Measurements from ENCODE around the gene GNG13. TPM values are rescaled to one million over a fixed set of nuclear protein-coding genes. Genes with fewer than 3 reads are reported as not detected.
A peak's percentile ranks its signal among the peaks of the same experiment; 100 is the strongest.
"Not testable (repeated sequence)": the region's sequence is repeated elsewhere in the genome, so short reads cannot be mapped to it uniquely, and the experiment has no call there.

GNG13 gene
- total and polyA plus RNA-seq, 2 experiments from 2014 or later: 0.29 TPM; not detected in 1

- TF ChIP-seq, protein P1, sequence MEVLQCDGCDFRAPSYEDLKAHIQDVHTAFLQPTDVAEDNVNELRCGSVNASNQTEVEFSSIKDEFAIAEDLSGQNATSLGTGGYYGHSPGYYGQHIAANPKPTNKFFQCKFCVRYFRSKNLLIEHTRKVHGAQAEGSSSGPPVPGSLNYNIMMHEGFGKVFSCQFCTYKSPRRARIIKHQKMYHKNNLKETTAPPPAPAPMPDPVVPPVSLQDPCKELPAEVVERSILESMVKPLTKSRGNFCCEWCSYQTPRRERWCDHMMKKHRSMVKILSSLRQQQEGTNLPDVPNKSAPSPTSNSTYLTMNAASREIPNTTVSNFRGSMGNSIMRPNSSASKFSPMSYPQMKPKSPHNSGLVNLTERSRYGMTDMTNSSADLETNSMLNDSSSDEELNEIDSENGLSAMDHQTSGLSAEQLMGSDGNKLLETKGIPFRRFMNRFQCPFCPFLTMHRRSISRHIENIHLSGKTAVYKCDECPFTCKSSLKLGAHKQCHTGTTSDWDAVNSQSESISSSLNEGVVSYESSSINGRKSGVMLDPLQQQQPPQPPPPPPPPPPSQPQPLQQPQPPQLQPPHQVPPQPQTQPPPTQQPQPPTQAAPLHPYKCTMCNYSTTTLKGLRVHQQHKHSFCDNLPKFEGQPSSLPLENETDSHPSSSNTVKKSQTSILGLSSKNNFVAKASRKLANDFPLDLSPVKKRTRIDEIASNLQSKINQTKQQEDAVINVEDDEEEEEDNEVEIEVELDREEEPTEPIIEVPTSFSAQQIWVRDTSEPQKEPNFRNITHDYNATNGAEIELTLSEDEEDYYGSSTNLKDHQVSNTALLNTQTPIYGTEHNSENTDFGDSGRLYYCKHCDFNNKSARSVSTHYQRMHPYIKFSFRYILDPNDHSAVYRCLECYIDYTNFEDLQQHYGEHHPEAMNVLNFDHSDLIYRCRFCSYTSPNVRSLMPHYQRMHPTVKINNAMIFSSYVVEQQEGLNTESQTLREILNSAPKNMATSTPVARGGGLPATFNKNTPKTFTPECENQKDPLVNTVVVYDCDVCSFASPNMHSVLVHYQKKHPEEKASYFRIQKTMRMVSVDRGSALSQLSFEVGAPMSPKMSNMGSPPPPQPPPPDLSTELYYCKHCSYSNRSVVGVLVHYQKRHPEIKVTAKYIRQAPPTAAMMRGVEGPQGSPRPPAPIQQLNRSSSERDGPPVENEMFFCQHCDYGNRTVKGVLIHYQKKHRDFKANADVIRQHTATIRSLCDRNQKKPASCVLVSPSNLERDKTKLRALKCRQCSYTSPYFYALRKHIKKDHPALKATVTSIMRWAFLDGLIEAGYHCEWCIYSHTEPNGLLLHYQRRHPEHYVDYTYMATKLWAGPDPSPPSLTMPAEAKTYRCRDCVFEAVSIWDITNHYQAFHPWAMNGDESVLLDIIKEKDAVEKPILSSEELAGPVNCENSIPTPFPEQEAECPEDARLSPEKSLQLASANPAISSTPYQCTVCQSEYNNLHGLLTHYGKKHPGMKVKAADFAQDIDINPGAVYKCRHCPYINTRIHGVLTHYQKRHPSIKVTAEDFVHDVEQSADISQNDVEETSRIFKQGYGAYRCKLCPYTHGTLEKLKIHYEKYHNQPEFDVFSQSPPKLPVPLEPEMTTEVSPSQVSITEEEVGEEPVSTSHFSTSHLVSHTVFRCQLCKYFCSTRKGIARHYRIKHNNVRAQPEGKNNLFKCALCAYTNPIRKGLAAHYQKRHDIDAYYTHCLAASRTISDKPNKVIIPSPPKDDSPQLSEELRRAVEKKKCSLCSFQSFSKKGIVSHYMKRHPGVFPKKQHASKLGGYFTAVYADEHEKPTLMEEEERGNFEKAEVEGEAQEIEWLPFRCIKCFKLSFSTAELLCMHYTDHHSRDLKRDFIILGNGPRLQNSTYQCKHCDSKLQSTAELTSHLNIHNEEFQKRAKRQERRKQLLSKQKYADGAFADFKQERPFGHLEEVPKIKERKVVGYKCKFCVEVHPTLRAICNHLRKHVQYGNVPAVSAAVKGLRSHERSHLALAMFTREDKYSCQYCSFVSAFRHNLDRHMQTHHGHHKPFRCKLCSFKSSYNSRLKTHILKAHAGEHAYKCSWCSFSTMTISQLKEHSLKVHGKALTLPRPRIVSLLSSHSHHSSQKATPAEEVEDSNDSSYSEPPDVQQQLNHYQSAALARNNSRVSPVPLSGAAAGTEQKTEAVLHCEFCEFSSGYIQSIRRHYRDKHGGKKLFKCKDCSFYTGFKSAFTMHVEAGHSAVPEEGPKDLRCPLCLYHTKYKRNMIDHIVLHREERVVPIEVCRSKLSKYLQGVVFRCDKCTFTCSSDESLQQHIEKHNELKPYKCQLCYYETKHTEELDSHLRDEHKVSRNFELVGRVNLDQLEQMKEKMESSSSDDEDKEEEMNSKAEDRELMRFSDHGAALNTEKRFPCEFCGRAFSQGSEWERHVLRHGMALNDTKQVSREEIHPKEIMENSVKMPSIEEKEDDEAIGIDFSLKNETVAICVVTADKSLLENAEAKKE (CRISPR knock-in tag; IDR thresholded peaks at IDR 0.05): no peak
- TF ChIP-seq EZH2 (IDR thresholded peaks at IDR 0.05; ENCODE audit: low read depth, unreplicated experiment) (no peak), POLR2AphosphoS5 (IDR thresholded peaks at IDR 0.05; ENCODE audit: low read depth) (no peak), ZNF114 (CRISPR knock-in tag; IDR thresholded peaks at IDR 0.05) (no peak), REST (IDR thresholded peaks at IDR 0.05; ENCODE audit: unreplicated experiment) (no peak), NANOG (IDR thresholded peaks at IDR 0.05; ENCODE audit: borderline replicate concordance) (no peak), STAT1 (IDR thresholded peaks at IDR 0.05; ENCODE audit: unreplicated experiment) (no peak)
- TF ChIP-seq, protein P2, sequence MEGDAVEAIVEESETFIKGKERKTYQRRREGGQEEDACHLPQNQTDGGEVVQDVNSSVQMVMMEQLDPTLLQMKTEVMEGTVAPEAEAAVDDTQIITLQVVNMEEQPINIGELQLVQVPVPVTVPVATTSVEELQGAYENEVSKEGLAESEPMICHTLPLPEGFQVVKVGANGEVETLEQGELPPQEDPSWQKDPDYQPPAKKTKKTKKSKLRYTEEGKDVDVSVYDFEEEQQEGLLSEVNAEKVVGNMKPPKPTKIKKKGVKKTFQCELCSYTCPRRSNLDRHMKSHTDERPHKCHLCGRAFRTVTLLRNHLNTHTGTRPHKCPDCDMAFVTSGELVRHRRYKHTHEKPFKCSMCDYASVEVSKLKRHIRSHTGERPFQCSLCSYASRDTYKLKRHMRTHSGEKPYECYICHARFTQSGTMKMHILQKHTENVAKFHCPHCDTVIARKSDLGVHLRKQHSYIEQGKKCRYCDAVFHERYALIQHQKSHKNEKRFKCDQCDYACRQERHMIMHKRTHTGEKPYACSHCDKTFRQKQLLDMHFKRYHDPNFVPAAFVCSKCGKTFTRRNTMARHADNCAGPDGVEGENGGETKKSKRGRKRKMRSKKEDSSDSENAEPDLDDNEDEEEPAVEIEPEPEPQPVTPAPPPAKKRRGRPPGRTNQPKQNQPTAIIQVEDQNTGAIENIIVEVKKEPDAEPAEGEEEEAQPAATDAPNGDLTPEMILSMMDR (conservative IDR thresholded peaks at IDR 0.05; ENCODE audit: low read depth in 2 of 2): no peak
- H3K79me2 ChIP-seq (replicated peaks; ENCODE audit: insufficient read depth): no peaks in the 10 kb centered on the region
- H4K20me1 ChIP-seq (replicated peaks; ENCODE audit: insufficient read depth): no peaks in the 10 kb centered on the region
- no peak overlapping the region for H3K4me3 ChIP-seq
- no peak overlapping the region for H3K27ac ChIP-seq (ENCODE audit: low read depth)
- no peaks in the 10 kb centered on the region for H3K27me3 ChIP-seq (ENCODE audit: insufficient read depth)
- Mint-ChIP-seq H3K27ac (no peak overlapping the region), H3K4me1 (no peaks in the 10 kb centered on the region; the same call in 1 of the 3 replicates), H3K36me3 (ENCODE audit: low read depth) (no peaks in the 10 kb centered on the region), H3K9me3 (no peaks in the 10 kb centered on the region), H3K4me3 (no peak overlapping the region), H3K27me3 (ENCODE audit: insufficient read depth, low read depth, poor library complexity) (peaks cover 6% of the 10 kb centered on the region)
- DNase-seq (ENCODE audit: low spot score): no peak
- H3K36me3 ChIP-seq (ENCODE audit: insufficient read depth): no peaks in the 10 kb centered on the region
- no peaks in the 10 kb centered on the region for H3F3A ChIP-seq (replicated peaks; ENCODE audit: low read depth)
- 0 out of 2 replicates have a peak overlapping the region, but pooled peaks have one; percentile 24 for H2AFZ ChIP-seq
- H3K4me1 ChIP-seq (ENCODE audit: insufficient read depth): no peaks in the 10 kb centered on the region
- H3K4me2 ChIP-seq: no peak overlapping the region
- ATAC-seq: peak; percentile 51
- H3K9me2 ChIP-seq (ENCODE audit: insufficient read depth): no peaks in the 10 kb centered on the region
Observed at GRCh38 chr16:820748-821147, 20.2 kb upstream of the GNG13 start.

- H3K36me3 Mint-ChIP-seq (ENCODE audit: low read depth); H3K9me3 Mint-ChIP-seq; H3K27ac ChIP-seq (ENCODE audit: low read depth); H3K4me3 Mint-ChIP-seq; DNase-seq (ENCODE audit: low spot score); H2AFZ ChIP-seq; H3K27ac Mint-ChIP-seq; H3K9me2 ChIP-seq (ENCODE audit: insufficient read depth); H3K4me2 ChIP-seq; H3K4me1 Mint-ChIP-seq; H3K27me3 ChIP-seq (ENCODE audit: insufficient read depth); H3K4me3 ChIP-seq; H3K79me2 ChIP-seq (replicated peaks; ENCODE audit: insufficient read depth); H3F3A ChIP-seq (replicated peaks; ENCODE audit: low read depth); H3K27me3 Mint-ChIP-seq (ENCODE audit: insufficient read depth, low read depth, poor library complexity); H3K4me1 ChIP-seq (ENCODE audit: insufficient read depth); ATAC-seq; H4K20me1 ChIP-seq (replicated peaks; ENCODE audit: insufficient read depth); H3K36me3 ChIP-seq (ENCODE audit: insufficient read depth): not testable (repeated sequence)
Observed at GRCh38 chr16:820044-820408, 19.5 kb upstream of the GNG13 start.
